HEK293T (cell line): ENCODE data around the gene CIP2A.

ENCODE experiments used
- CTCF ChIA-PET: fragments of 350-600 bp; formaldehyde crosslinking; extraction: SDS; loops from one replicate; lab custom pipeline; 2021; ENCODE audit warnings: antibody characterized with exemption, inconsistent platforms; lab: Yijun Ruan, JAX
- POLR2A ChIA-PET: fragments of 350-600 bp; formaldehyde crosslinking; extraction: SDS; loops from one replicate; lab custom pipeline; 2020; ENCODE audit warnings: antibody characterized with exemption, inconsistent platforms; lab: Yijun Ruan, JAX
- DNase-seq: peaks from one replicate; pipeline ENCODE4 v3.0.0; 2012; ENCODE audit warnings: mixed read lengths; ENCODE audit errors: extremely low spot score
- ARNT ChIP-seq: fragments of 450-650 bp; IDR thresholded peaks from 2 replicates; pipeline ENCODE4 v1.6.1; 2017; ENCODE audit warnings: mild to moderate bottlenecking
- BHLHE40 ChIP-seq: fragments of 450-650 bp; IDR thresholded peaks from 2 replicates; pipeline ENCODE4 v1.6.1; 2016; ENCODE audit warnings: mild to moderate bottlenecking, moderate library complexity, borderline replicate concordance
- CTBP1 ChIP-seq: fragments of 450-650 bp; IDR thresholded peaks from 2 replicates; pipeline ENCODE4 v1.6.1; 2016; ENCODE audit warnings: borderline replicate concordance
- ELF4 ChIP-seq: fragments of 450-650 bp; IDR thresholded peaks from 2 replicates; pipeline ENCODE4 v1.6.1; 2017; ENCODE audit warnings: antibody characterized with exemption
- FOXA1 ChIP-seq: fragments of 450-650 bp; IDR thresholded peaks from 2 replicates; pipeline ENCODE4 v1.6.1; 2016; ENCODE audit warnings: mild to moderate bottlenecking
- FOXK2 ChIP-seq: fragments of 450-650 bp; IDR thresholded peaks from 2 replicates; pipeline ENCODE4 v1.6.1; 2016; ENCODE audit warnings: mild to moderate bottlenecking
- FOXM1 ChIP-seq: fragments of 450-650 bp; IDR thresholded peaks from 2 replicates; pipeline ENCODE4 v1.6.1; 2017; ENCODE audit warnings: mild to moderate bottlenecking, borderline replicate concordance
- HDGF ChIP-seq: fragments of 450-650 bp; IDR thresholded peaks from 2 replicates; pipeline ENCODE4 v1.6.1; 2017; ENCODE audit warnings: antibody characterized with exemption, borderline replicate concordance
- L3MBTL2 ChIP-seq: fragments of 450-650 bp; conservative IDR thresholded peaks from 2 replicates; pipeline ENCODE4 v1.6.1; 2016; ENCODE audit warnings: mild to moderate bottlenecking
- LEF1 ChIP-seq: fragments of 450-650 bp; IDR thresholded peaks from 2 replicates; pipeline ENCODE4 v1.6.1; 2017; ENCODE audit warnings: mild to moderate bottlenecking, borderline replicate concordance
- NFRKB ChIP-seq: fragments of 450-650 bp; IDR thresholded peaks from 2 replicates; pipeline ENCODE4 v1.6.1; 2016; ENCODE audit warnings: mild to moderate bottlenecking, moderate library complexity
- PKNOX1 ChIP-seq: fragments of 450-650 bp; IDR thresholded peaks from 2 replicates; pipeline ENCODE4 v1.6.1; 2016
- SP1 ChIP-seq: fragments of 450-650 bp; IDR thresholded peaks from 2 replicates; pipeline ENCODE4 v1.6.1; 2017
- SUZ12 ChIP-seq: fragments of 450-650 bp; IDR thresholded peaks from 2 replicates; pipeline ENCODE4 v1.6.1; 2016; ENCODE audit warnings: mild to moderate bottlenecking
- TARDBP ChIP-seq: fragments of 450-650 bp; IDR thresholded peaks from 2 replicates; pipeline ENCODE4 v1.6.1; 2016
- ZNF384 ChIP-seq: fragments of 450-650 bp; IDR thresholded peaks from 2 replicates; pipeline ENCODE4 v1.6.1; 2016

Gene CIP2A

GRCh38 chr3:108524537-108524936, 64.7 kb downstream of the CIP2A start:
- no peak for TF ChIP-seq ARNT
- no peak for TF ChIP-seq SUZ12
- DNase-seq: no peak
- ChIA-PET POLR2A (no interaction called here), CTCF (no interaction called here)

GRCh38 chr3:108518895-108519294, 70.3 kb downstream of the CIP2A start:
- TF ChIP-seq BHLHE40 (no peak), L3MBTL2 (no peak), ZNF384 (no peak), SP1 (no peak), PKNOX1 (no peak), ELF4 (no peak), NFRKB (no peak), LEF1 (no peak), HDGF (no peak), SUZ12 (no peak), FOXA1 (no peak), CTBP1 (no peak), FOXM1 (no peak), ARNT (no peak), TARDBP (no peak), FOXK2 (no peak)
- no peak for DNase-seq
- CTCF ChIA-PET: no interaction called here
- POLR2A ChIA-PET: no interaction called here

- TF ChIP-seq ARNT (no peak), FOXK2 (no peak), NFRKB (no peak), FOXA1 (no peak), CTBP1 (no peak), FOXM1 (no peak), SUZ12 (no peak), L3MBTL2 (no peak), LEF1 (no peak), HDGF (no peak), PKNOX1 (no peak), SP1 (no peak), ZNF384 (no peak)
- no peak for DNase-seq
- ChIA-PET POLR2A (no interaction called here), CTCF (no interaction called here)
Observed at GRCh38 chr3:108516881-108517280, 72.4 kb downstream of the CIP2A start.

GRCh38 chr3:108513961-108514360, 75.3 kb downstream of the CIP2A start:
- POLR2A ChIA-PET: no interaction called here
- CTCF ChIA-PET: no interaction called here
- DNase-seq: no peak
- TF ChIP-seq ZNF384 (no peak), SUZ12 (no peak), BHLHE40 (no peak), SP1 (no peak), FOXM1 (no peak), FOXK2 (no peak), FOXA1 (no peak), TARDBP (no peak), ELF4 (no peak), NFRKB (no peak), CTBP1 (no peak)

- ChIA-PET CTCF (no interaction called here), POLR2A (no interaction called here)
- TF ChIP-seq L3MBTL2 (no peak), TARDBP (no peak), FOXM1 (no peak), SUZ12 (no peak), FOXK2 (no peak), BHLHE40 (no peak), ARNT (no peak), FOXA1 (no peak), PKNOX1 (no peak), CTBP1 (no peak), NFRKB (no peak), LEF1 (no peak)
- no peak for DNase-seq
Observed at GRCh38 chr3:108512671-108513070, 76.6 kb downstream of the CIP2A start.

GRCh38 chr3:108511490-108511889, 77.7 kb downstream of the CIP2A start:
- no peak for TF ChIP-seq CTBP1
- no peak for TF ChIP-seq TARDBP
- no peak for TF ChIP-seq BHLHE40
- TF ChIP-seq FOXA1: no peak
- no peak for TF ChIP-seq SUZ12
- no peak for TF ChIP-seq PKNOX1
- no peak for TF ChIP-seq FOXK2
- no peak for TF ChIP-seq L3MBTL2
- TF ChIP-seq FOXM1: no peak
- no peak for TF ChIP-seq NFRKB
- no peak for TF ChIP-seq LEF1
- no peak for TF ChIP-seq HDGF
- ChIA-PET POLR2A (no interaction called here), CTCF (interaction anchor here (0.6 kb wide), 1 partner anchor 559 kb away, joined by 9 read pairs; no protein-coding TSS in a partner anchor)
- DNase-seq: no peak
